Endothelial cell of hepatic sinusoid (primary cell): ENCODE results near the gene STT3A.

Experiments
- in situ Hi-C: cut with HindIII; loops from 2 replicates; pipeline ENCODE4 v1.10.0; 2017; ENCODE audit warnings: low sequenced_read_pairs

STT3A gene

GRCh38 chr11:125587480-125587879, 5.2 kb upstream of the STT3A start:
- in situ Hi-C loops, result no loop called here

- in situ Hi-C loops, result no loop called here
Observed at GRCh38 chr11:125588505-125588904, 4.1 kb upstream of the STT3A start.

GRCh38 chr11:125591649-125592304, 875 bp upstream of the STT3A start:
- in situ Hi-C loops, result no loop called here

GRCh38 chr11:125593114-125593820, 615 bp downstream of the STT3A start:
- in situ Hi-C loops, result no loop called here

GRCh38 chr11:125594958-125595357, 2.3 kb downstream of the STT3A start:
- in situ Hi-C loops, result no loop called here

GRCh38 chr11:125600663-125601062, 8.0 kb downstream of the STT3A start:
- in situ Hi-C loops, result no loop called here

- in situ Hi-C loops, result no loop called here
Observed at GRCh38 chr11:125603207-125603606, 10.6 kb downstream of the STT3A start.

GRCh38 chr11:125605417-125605816, 12.8 kb downstream of the STT3A start:
- in situ Hi-C loops, result no loop called here

- in situ Hi-C loops, result no loop called here
Observed at GRCh38 chr11:125609545-125609944, 16.9 kb downstream of the STT3A start.

GRCh38 chr11:125618383-125618782, 25.7 kb downstream of the STT3A start:
- in situ Hi-C loops, result no loop called here

GRCh38 chr11:125621995-125622394, 29.3 kb downstream of the STT3A start:
- in situ Hi-C loops, result no loop called here

GRCh38 chr11:125623064-125623463, 30.4 kb downstream of the STT3A start:
- in situ Hi-C loops, result no loop called here

- in situ Hi-C loops, result loop anchor here (5.0 kb wide), 1 partner anchor 253 kb away; no protein-coding TSS in a partner anchor
Observed at GRCh38 chr11:125624756-125625213, 32.1 kb downstream of the STT3A start, which contains the start of gene CHEK1. CHEK1 (plus strand) TSS chr11:125625163; CDS start chr11:125626769, 1,606 bp downstream.

GRCh38 chr11:125625225-125625629, 32.6 kb downstream of the STT3A start:
- in situ Hi-C loops, result loop anchor here (5.0 kb wide), 1 partner anchor 252 kb away; no protein-coding TSS in a partner anchor

- in situ Hi-C loops, result loop anchor here (5.0 kb wide), 1 partner anchor 252 kb away; no protein-coding TSS in a partner anchor
Observed at GRCh38 chr11:125625630-125626287, 33.1 kb downstream of the STT3A start.

GRCh38 chr11:125626288-125626950, 33.8 kb downstream of the STT3A start:
- in situ Hi-C loops, result loop anchor here (5.0 kb wide), 1 partner anchor 251 kb away; no protein-coding TSS in a partner anchor

- in situ Hi-C loops, result loop anchor here (5.0 kb wide), 1 partner anchor 250 kb away; no protein-coding TSS in a partner anchor
Observed at GRCh38 chr11:125627236-125627910, 34.7 kb downstream of the STT3A start.

- in situ Hi-C loops, result no loop called here
Observed at GRCh38 chr11:125637840-125638239, 45.2 kb downstream of the STT3A start.

GRCh38 chr11:125638315-125638714, 45.7 kb downstream of the STT3A start:
- in situ Hi-C loops, result no loop called here

- in situ Hi-C loops, result no loop called here
Observed at GRCh38 chr11:125645871-125646270, 53.2 kb downstream of the STT3A start.
